DMS153 (cell line): ENCODE measurements around the gene ACTN2.
A peak's percentile ranks its signal among the peaks of the same experiment; 100 is the strongest.
"Not testable (repeated sequence)": the region's sequence is repeated elsewhere in the genome, so short reads cannot be mapped to it uniquely, and the experiment has no call there.

Experiments used
- DNase-seq: peaks from one replicate; lab custom pipeline; 2025; lab: John Stamatoyannopoulos, UW

ACTN2 gene

GRCh38 chr1:236685917-236686814 is at the start of gene ACTN2:
TSS of gene ACTN2 (plus strand) at chr1:236686499. CDS start at chr1:236686674, 175 bp downstream.
- DNase-seq: no peak

- peak; percentile 14 for DNase-seq
These were observed 47.4 kb upstream of the ACTN2 start for GRCh38 chr1:236638945-236639344.

GRCh38 chr1:236639686-236640085 is 46.6 kb upstream of the ACTN2 start:
- no peak for DNase-seq

GRCh38 chr1:236642763-236643162 is 43.5 kb upstream of the ACTN2 start:
- no peak for DNase-seq

DNA sequence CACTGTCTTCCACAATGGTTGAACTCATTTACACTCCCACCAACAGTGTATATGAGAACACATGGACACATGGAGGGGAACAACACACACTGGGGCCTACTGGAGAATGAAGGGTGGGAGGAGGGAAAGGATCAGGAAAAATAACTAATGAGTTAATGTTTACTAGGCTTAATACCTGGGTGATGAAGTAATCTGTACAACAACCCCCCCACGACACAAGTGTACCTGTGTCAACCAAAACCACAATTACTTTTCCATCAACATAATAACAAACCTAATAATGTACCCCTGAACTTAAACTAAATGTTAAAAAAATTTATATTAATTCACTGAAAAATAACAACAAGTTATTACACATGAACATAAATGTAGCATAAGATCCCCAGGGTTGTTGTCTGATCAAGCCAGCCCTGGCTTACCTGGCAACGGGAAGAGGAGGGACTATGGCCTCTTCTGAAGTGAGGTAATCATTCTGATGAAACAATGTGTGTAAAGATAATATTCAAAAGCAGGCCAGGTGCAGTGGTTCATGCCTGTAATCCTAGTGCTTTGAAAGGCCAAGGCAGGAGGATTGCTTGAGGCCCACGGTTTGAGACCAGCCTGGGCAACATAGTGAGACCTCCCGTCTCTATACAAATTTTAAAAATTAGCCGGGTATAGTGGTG is 41.2 kb upstream of the ACTN2 start:
- no peak for DNase-seq

- DNase-seq: no peak
These were observed 31.8 kb upstream of the ACTN2 start for GRCh38 chr1:236654511-236654910.

- no peak for DNase-seq
These were observed 31.3 kb upstream of the ACTN2 start for GRCh38 chr1:236654957-236655356.

DNA sequence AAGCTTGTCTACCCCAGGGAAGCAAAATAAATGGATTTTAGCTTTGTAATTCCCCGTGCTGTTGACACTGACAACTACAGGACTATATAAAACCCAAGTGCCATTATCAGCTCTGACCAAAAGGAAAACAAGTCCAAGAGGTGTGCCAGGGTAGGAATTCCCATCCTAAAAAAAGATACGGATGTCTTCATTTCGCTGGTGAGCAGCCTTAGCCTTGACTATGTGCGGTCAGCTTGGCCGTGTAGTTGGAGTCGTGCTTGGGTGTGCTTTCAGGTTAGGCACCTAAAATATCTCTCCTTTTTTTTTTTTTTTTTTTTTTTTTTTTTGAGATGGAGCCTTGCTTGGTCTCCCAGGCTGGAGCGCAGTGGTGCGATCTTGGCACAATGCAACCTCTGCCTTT is 28.9 kb upstream of the ACTN2 start:
- no peak for DNase-seq

GRCh38 chr1:236659792-236660587 is 26.3 kb upstream of the ACTN2 start:
- no peak for DNase-seq

DNA sequence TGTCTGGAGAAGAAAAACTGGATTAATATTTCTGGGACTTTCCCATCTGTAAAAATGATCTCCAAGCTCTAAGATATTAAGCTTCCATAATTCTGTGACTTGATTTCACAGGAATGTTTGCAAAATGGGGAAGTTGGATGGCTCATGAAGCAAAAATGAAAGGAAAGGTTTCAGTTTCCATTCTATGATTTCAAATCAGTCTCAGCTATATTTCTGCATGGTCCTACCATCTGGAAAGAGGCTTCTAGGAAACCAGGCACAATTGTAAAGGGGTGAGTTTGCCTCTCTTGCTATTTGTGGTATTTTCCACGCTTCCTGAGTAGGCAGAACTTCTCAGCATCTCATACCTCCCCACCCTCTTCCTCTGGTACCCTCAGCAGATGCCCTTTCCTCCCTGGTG is 22.4 kb upstream of the ACTN2 start:
- no peak for DNase-seq

- DNase-seq: not testable (repeated sequence)
These were observed 17.4 kb upstream of the ACTN2 start for GRCh38 chr1:236668909-236669308.

DNA sequence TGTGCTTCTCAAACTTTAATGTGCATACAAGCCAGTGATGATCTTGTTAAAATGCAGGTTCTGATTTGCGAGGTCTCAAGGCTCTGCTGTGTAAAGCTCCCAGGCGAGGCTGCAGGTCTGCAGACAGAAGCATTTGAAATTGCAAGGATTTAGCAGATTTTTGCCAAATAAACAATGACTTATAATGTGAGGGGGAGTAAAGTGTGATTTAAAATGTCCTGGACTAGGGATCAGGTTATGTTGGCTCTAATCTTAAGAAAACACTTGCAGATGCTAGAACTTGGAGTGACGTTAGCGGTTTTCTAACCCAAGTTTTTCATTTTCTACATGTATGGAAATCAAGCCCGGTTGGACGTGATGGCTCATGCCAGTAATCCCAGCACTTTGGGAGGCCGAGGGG is 16.2 kb upstream of the ACTN2 start:
- DNase-seq: no peak

GRCh38 chr1:236673289-236673919 is 12.9 kb upstream of the ACTN2 start:
- no peak for DNase-seq

- no peak for DNase-seq
These were observed 8.6 kb upstream of the ACTN2 start for GRCh38 chr1:236677641-236678235.

GRCh38 chr1:236681219-236681618 is 5.1 kb upstream of the ACTN2 start:
- no peak for DNase-seq

DNA sequence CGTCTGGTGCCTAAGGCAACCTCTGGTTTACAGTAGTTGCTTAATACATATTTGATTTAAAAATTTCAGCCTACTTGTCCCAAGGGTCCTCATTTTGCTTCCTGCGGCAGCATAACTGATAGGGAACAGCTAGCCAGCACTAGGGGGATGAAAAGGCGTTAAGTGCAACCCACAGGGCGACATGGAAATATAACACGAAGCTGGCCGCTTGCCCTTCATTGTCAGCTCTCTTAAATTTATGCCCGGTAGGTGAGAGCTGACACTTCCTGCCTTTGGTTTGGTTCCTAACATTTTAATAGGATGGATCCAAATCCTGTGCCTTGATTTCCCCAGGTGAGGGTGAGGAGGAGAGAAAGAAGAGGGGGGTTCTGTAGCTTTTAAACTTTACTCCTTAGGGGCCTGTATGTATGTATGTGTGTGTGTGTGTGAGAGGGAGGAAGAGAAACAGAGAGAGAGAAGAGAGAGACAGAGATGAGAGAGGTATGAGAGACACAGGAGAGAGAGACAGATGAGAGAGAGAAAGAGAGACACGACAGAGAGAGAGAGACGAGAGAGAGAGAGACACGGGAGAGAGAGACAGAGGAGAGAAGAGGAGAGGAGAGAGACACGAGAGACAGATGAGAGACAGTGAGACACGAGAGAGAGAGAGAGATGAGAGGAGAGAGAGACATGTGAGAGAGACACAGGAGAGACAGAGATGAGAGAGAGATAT is 938 bp upstream of the ACTN2 start:
- DNase-seq: no peak

DNA sequence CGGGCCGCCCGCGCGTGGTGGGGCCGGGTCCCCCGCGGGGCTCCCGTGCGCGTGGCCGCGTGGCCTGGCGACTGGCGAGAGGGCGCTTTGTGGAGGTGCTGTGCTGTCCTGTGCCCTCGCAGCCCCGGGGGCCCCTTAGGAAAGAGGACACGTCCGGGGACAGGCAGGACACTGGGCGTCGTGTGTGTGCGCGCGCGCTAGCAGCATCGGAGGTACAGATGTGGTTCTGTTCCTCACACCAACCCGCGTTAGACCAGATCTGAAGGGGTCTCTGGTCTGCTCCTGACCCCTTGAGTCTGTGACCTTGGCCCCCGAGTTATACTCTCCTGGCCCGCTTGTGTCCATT is 489 bp downstream of the ACTN2 start:
- no peak for DNase-seq

GRCh38 chr1:236687273-236687672 is 974 bp downstream of the ACTN2 start:
- no peak for DNase-seq

DNA sequence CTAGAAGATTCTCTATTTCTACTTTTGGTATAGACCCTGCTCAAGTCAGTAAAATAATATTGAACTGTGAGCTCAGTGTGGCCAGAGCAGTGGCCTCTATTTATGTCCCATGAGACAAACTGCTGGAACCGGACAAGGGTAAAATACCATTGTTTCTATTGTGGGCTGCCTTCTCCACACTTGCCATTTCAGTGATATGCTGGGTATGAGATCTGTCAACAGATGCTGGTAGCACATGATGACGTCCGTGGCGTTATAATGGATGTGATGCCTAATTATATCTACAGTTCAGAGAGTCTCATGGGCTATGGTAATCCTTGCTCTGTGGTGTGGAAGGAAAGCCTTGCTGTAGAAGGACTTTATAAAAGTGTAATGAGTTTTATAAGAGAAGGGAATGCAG is 2.4 kb downstream of the ACTN2 start:
- DNase-seq: no peak

GRCh38 chr1:236689713-236690569 is 3.6 kb downstream of the ACTN2 start:
- no peak for DNase-seq
